ENCODE results near the gene PARP16. TPM values are rescaled to one million over a fixed set of nuclear protein-coding genes. Genes with fewer than 3 reads are reported as not detected.
"Not testable (repeated sequence)": the region's sequence is repeated elsewhere in the genome, so short reads cannot be mapped to it uniquely, and the experiment has no call there.

PARP16 gene
- total RNA-seq, 2 experiments from 2014 or later, result 11.7 to 19.7 TPM

- CTCF ChIA-PET, result interaction anchor here (1.1 kb wide), 1 partner anchor 11 kb away, joined by 3 read pairs; no protein-coding TSS in a partner anchor
These were observed 55.4 kb downstream of the PARP16 start for GRCh38 chr15:65231306-65231705.

DNA sequence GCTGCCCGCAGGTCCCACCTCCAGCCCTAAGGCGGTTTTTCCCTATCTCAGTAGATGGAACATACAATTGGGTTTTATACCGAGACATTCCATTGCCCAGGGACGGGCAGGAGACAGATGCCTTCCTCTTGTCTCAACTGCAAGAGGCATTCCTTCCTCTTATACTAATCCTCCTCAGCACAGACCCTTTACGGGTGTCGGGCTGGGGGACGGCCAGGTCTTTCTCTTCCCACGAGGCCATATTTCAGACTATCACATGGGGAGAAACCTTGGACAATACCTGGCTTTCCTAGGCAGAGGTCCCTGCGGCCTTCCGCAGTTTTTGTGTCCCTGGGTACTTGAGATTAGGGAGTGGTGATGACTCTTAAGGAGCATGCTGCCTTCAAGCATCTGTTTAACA, 59.8 kb downstream of the PARP16 start:
- H3K27me3 Mint-ChIP-seq; H3K9me3 Mint-ChIP-seq (ENCODE audit: low read depth); ATAC-seq; DNase-seq; H3K4me1 Mint-ChIP-seq; H3K36me3 Mint-ChIP-seq; H3K27ac Mint-ChIP-seq; CTCF ChIA-PET; H3K4me3 Mint-ChIP-seq: not testable (repeated sequence)

More at GRCh38 chr15:65231306-65231705, 55.4 kb downstream of the PARP16 start:
- no peaks in the 10 kb centered on the region for H3K27me3 Mint-ChIP-seq
- no peaks in the 10 kb centered on the region for H3K9me3 Mint-ChIP-seq (ENCODE audit: low read depth)
- no peaks in the 10 kb centered on the region for H3K36me3 Mint-ChIP-seq
- H3K4me3 Mint-ChIP-seq, result no peak overlapping the region
- ATAC-seq (no peak), DNase-seq (no peak)
- H3K4me1 Mint-ChIP-seq, result no peaks in the 10 kb centered on the region
- no peak overlapping the region for H3K27ac Mint-ChIP-seq

DNA sequence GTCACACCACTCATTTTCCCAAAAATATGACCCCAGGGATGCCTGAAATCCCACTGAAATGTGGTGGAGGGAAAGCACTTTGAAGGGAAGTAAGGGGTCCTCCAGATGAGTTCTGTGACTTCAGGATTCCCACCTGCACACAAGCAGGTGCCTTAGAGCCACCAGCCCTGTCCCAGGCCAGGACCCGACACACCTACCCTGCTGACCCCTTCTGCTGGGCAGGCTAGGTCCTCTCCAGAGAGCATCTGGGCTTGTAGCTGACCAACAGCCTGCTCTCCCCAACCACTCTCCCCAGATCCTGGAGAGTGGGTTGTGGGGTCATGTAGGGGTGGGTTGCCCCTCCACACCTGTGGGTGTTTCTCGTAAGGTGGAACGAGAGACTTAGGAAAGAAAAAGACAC, 60.5 kb downstream of the PARP16 start:
- H3K27me3 Mint-ChIP-seq, result peaks cover 3% of the 10 kb centered on the region
- H3K27ac Mint-ChIP-seq, result no peak overlapping the region
- DNase-seq (no peak), ATAC-seq (no peak)
- H3K4me3 Mint-ChIP-seq, result no peak overlapping the region
- H3K4me1 Mint-ChIP-seq, result no peaks in the 10 kb centered on the region
- H3K9me3 Mint-ChIP-seq (ENCODE audit: low read depth), result no peaks in the 10 kb centered on the region
- CTCF ChIA-PET, result no interaction called here
- H3K36me3 Mint-ChIP-seq, result no peaks in the 10 kb centered on the region

GRCh38 chr15:65223996-65224395, 62.7 kb downstream of the PARP16 start:
- Mint-ChIP-seq H3K36me3 (no peaks in the 10 kb centered on the region), H3K27ac (no peak overlapping the region), H3K4me1 (peaks cover 4% of the 10 kb centered on the region), H3K4me3 (no peak overlapping the region), H3K9me3 (ENCODE audit: low read depth) (no peaks in the 10 kb centered on the region), H3K27me3 (peaks cover 5% of the 10 kb centered on the region)
- CTCF ChIA-PET, result interaction anchor here (0.7 kb wide), 1 partner anchor 76 kb away, joined by 3 read pairs; no protein-coding TSS in a partner anchor
- DNase-seq (no peak), ATAC-seq (no peak)

- peaks cover 5% of the 10 kb centered on the region for H3K27me3 Mint-ChIP-seq
- CTCF ChIA-PET, result interaction anchor here (0.7 kb wide), 1 partner anchor 31 kb away, joined by 3 read pairs; no protein-coding TSS in a partner anchor
- H3K27ac Mint-ChIP-seq, result no peak overlapping the region
- no peaks in the 10 kb centered on the region for H3K36me3 Mint-ChIP-seq
- DNase-seq (no peak), ATAC-seq (no peak)
- no peaks in the 10 kb centered on the region for H3K9me3 Mint-ChIP-seq (ENCODE audit: low read depth)
- peaks cover 6% of the 10 kb centered on the region for H3K4me1 Mint-ChIP-seq
- H3K4me3 Mint-ChIP-seq, result no peak overlapping the region
These were observed 63.8 kb downstream of the PARP16 start for GRCh38 chr15:65222891-65223290.

- no peak overlapping the region for H3K4me3 Mint-ChIP-seq
- DNase-seq, result no peak
- ATAC-seq, result no peak
- no peaks in the 10 kb centered on the region for H3K36me3 Mint-ChIP-seq
- no peak overlapping the region for H3K27ac Mint-ChIP-seq
- peaks cover 5% of the 10 kb centered on the region for H3K27me3 Mint-ChIP-seq
- H3K4me1 Mint-ChIP-seq, result peaks cover 8% of the 10 kb centered on the region
- no peaks in the 10 kb centered on the region for H3K9me3 Mint-ChIP-seq (ENCODE audit: low read depth)
- CTCF ChIA-PET, result no interaction called here
These were observed 65.0 kb downstream of the PARP16 start for GRCh38 chr15:65221697-65222096.

DNA sequence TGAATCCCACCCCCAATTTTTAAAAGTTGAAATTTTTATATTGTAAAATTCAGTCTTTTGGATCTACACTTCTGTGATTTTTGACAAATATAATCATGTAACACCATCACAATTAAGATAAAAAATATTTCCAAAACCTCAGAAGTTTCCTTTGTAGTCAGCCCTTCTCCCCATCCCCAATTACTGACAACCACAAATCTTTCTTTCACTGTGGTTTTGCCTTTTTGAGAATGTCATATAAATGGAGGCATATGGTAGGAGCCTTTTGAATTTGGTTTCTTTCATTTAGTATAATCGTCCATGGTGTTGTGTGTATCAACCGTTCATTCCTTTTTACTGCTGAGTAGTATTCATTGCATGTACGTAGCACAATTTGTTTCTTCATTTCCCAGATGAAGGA, 67.5 kb downstream of the PARP16 start:
- H3K27ac Mint-ChIP-seq, result no peak overlapping the region
- H3K36me3 Mint-ChIP-seq, result no peaks in the 10 kb centered on the region
- CTCF ChIA-PET, result no interaction called here
- H3K9me3 Mint-ChIP-seq (ENCODE audit: low read depth), result no peaks in the 10 kb centered on the region
- peaks cover 5% of the 10 kb centered on the region for H3K27me3 Mint-ChIP-seq
- DNase-seq, result no peak
- ATAC-seq, result no peak
- no peak overlapping the region for H3K4me3 Mint-ChIP-seq
- peaks cover 8% of the 10 kb centered on the region for H3K4me1 Mint-ChIP-seq

DNA sequence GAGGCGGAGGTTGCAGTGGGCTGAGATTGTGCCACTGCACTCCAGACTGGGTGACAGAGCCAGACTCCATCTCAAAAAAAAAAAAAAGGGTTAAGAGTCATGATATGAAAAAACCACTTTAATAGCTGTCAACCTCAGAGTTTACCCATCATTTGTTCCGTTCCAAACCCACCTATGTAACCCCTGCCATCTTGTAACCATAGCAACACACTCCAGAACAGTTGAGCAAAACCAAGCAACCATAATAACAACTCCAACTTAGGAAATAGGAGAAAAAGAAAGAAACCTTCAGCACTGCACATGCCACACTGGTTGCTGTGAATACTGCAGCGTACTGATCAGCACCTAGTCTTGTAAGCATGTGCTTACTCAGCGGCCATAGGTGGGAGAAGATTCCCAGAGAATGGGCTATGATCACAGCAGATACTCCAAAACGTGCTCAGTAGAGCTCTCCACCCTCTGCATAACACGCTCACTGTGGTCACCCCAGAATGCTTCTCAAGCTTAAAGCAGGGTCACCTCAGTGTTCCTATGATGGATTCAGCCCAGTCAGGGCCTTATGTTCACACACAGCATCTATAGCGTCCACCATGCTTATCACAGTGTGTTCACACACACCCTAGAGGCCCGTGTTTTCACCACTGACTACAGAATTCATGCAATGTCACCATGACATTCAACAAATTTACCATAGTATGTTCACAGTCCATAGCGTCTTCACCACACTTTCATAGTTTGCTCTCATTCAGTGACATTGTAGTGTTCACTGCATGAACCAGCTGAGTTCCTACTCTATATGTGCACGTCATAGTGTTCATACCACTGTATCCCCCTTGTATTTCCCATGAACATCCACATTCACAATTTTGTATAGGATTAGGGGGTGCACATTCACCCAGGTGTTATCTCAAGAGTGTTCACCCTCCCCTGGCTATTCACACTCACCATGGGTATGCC, 68.9 kb downstream of the PARP16 start:
- CTCF ChIA-PET, result interaction anchor here (0.7 kb wide), 1 partner anchor 278 kb away, joined by 5 read pairs; no protein-coding TSS in a partner anchor
- no peaks in the 10 kb centered on the region for H3K9me3 Mint-ChIP-seq (ENCODE audit: low read depth)
- H3K27ac Mint-ChIP-seq, result no peak overlapping the region
- DNase-seq (no peak), ATAC-seq (no peak)
- H3K4me3 Mint-ChIP-seq, result no peak overlapping the region
- H3K27me3 Mint-ChIP-seq, result peaks cover 2% of the 10 kb centered on the region
- H3K36me3 Mint-ChIP-seq, result no peaks in the 10 kb centered on the region
- peaks cover 8% of the 10 kb centered on the region for H3K4me1 Mint-ChIP-seq

DNA sequence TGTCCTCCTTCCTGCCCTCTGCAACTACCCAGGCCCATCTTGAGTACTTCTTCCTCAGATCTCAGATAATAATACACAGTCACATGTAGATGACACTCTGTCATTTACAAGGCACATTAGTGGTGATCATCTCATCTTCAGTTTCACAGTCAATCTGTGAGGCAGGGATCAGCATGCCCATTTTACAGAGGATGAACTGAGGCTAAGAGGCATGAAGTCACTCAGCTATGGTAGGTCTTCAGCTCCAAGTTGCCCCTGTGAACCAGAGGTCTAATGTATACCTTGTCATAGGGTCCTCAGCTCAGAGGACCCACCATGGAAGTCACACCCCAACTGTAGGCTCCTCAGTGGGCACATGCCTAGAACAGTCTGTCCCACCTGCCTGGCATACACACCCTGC, 71.2 kb downstream of the PARP16 start:
- H3K36me3 Mint-ChIP-seq, result no peaks in the 10 kb centered on the region
- CTCF ChIA-PET, result interaction anchor here (1.2 kb wide), 1 partner anchor 82 kb away, joined by 3 read pairs; no protein-coding TSS in a partner anchor
- H3K9me3 Mint-ChIP-seq (ENCODE audit: low read depth), result no peaks in the 10 kb centered on the region
- H3K27me3 Mint-ChIP-seq, result no peaks in the 10 kb centered on the region
- H3K27ac Mint-ChIP-seq, result no peak overlapping the region
- ATAC-seq (no peak), DNase-seq (no peak)
- H3K4me3 Mint-ChIP-seq, result no peak overlapping the region
- peaks cover 8% of the 10 kb centered on the region for H3K4me1 Mint-ChIP-seq

DNA sequence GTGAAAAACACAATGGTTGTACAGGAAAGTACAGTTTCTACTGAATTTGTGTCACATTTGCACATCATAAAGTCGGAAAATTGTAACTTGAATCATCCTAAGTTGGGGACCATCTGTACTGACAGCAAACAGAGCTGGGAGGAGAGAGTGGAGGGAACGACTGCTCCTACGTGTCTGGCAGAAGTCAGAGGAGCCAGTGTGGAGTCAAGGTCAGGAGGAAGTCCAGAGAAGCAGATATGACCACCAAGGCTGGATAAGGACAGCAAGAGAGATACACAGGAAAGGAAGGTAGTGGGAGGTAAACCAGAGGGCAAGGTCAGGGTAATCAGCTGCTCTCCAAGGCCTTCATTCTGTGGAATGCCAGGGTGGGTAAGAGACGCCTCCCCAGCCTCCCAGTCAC, 72.7 kb downstream of the PARP16 start:
- CTCF ChIA-PET, result no interaction called here
- H3K27ac Mint-ChIP-seq, result no peak overlapping the region
- no peaks in the 10 kb centered on the region for H3K9me3 Mint-ChIP-seq (ENCODE audit: low read depth)
- no peak for ATAC-seq
- H3K4me1 Mint-ChIP-seq, result peaks cover 4% of the 10 kb centered on the region
- no peak overlapping the region for H3K4me3 Mint-ChIP-seq
- no peak for DNase-seq
- H3K36me3 Mint-ChIP-seq, result no peaks in the 10 kb centered on the region
- H3K27me3 Mint-ChIP-seq, result no peaks in the 10 kb centered on the region

- no peak overlapping the region for H3K4me3 Mint-ChIP-seq
- H3K36me3 Mint-ChIP-seq, result no peaks in the 10 kb centered on the region
- H3K27ac Mint-ChIP-seq, result no peak overlapping the region
- H3K9me3 Mint-ChIP-seq (ENCODE audit: low read depth), result no peaks in the 10 kb centered on the region
- CTCF ChIA-PET, result interaction anchor here (1.8 kb wide), 1 partner anchor 10 kb away, joined by 4 read pairs; no protein-coding TSS in a partner anchor
- no peak for DNase-seq
- H3K4me1 Mint-ChIP-seq, result peaks cover 2% of the 10 kb centered on the region
- ATAC-seq, result no peak
- no peaks in the 10 kb centered on the region for H3K27me3 Mint-ChIP-seq
These were observed 73.4 kb downstream of the PARP16 start for GRCh38 chr15:65213241-65213640.

DNA sequence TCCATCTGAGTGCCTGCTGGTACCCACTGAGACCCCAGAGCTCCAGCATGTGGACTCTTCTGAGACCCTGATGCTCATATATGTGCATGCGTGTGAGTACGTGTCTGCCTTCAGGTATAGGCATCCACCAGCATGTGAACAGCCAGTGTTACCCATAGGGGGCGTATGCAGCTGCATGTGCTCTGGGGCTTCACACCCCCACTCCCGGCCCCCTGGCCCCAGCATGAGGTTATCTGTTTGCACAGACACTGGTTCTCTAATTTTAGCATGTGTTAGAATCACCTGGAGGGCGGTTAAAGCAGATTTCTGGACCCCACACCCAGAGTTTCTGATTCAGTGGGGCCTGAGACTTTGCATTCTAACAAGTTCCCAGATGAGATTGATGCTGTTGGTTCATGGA, 74.6 kb downstream of the PARP16 start:
- CTCF ChIA-PET, result interaction anchor here (0.7 to 1.9 kb wide), 4 partner anchors 9 to 173 kb away, joined by 3 to 8 read pairs (median 4); partner anchors contain the start of gene PARP16
- H3K4me3 Mint-ChIP-seq, result no peak overlapping the region
- H3K36me3 Mint-ChIP-seq, result no peaks in the 10 kb centered on the region
- no peaks in the 10 kb centered on the region for H3K9me3 Mint-ChIP-seq (ENCODE audit: low read depth)
- ATAC-seq (peak; percentile 47), DNase-seq (peak; percentile 60)
- H3K4me1 Mint-ChIP-seq, result no peaks in the 10 kb centered on the region
- H3K27ac Mint-ChIP-seq, result no peak overlapping the region
- no peaks in the 10 kb centered on the region for H3K27me3 Mint-ChIP-seq

- CTCF ChIA-PET, result interaction anchor here (0.7 to 1.9 kb wide), 5 partner anchors 8 to 174 kb away, joined by 3 to 8 read pairs (median 4); partner anchors contain the start of gene PARP16
- H3K9me3 Mint-ChIP-seq (ENCODE audit: low read depth), result no peaks in the 10 kb centered on the region
- H3K4me3 Mint-ChIP-seq, result no peak overlapping the region
- H3K4me1 Mint-ChIP-seq, result no peaks in the 10 kb centered on the region
- H3K36me3 Mint-ChIP-seq, result no peaks in the 10 kb centered on the region
- no peak for ATAC-seq
- H3K27me3 Mint-ChIP-seq, result no peaks in the 10 kb centered on the region
- no peak for DNase-seq
- H3K27ac Mint-ChIP-seq, result no peak overlapping the region
These were observed 75.2 kb downstream of the PARP16 start for GRCh38 chr15:65211482-65211982.
